ENCODE measurements around the gene FXR2.

Gene FXR2

DNA sequence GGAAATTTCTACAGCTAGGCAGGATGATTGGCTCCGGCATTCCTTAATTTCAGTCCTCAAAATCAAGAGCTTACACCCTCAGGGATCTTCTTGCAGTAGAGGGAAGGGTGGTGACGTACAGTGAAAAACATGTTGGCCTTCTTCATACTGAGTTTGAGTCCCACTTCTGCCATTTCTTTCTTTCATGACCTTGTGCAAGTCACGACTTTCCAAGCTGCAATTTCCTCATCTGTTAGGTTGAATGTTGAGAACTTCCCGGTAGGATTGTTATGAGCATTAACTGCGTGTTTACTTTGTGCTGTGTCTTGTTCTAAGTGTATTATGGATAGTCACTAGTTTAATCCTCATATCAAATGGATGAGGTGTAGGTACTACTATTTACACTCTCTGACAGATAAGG is 45.1 kb downstream of the FXR2 start:
- DNase-seq = no peak

DNA sequence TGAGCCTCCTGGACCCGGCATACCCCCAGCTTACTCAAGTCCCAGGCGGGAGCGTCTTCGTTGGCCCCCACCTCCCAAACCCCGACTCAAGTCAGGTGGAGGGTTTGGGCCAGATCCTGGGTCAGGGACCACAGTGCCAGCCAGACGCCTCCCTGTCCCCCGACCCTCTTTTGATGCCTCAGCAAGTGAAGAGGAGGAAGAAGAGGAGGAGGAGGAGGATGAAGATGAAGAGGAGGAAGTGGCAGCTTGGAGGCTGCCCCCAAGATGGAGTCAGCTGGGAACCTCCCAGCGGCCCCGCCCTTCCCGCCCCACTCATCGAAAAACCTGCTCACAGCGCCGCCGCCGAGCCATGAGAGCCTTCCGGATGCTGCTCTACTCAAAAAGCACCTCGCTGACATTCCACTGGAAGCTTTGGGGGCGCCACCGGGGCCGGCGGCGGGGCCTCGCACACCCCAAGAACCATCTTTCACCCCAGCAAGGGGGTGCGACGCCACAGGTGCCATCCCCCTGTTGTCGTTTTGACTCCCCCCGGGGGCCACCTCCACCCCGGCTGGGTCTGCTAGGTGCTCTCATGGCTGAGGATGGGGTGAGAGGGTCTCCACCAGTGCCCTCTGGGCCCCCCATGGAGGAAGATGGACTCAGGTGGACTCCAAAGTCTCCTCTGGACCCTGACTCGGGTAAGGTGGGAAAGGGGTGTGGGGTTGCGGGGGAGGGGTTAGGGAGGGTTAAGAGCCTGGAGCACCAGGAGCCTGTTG is 51.4 kb downstream of the FXR2 start:
- DNase-seq = no peak

DNA sequence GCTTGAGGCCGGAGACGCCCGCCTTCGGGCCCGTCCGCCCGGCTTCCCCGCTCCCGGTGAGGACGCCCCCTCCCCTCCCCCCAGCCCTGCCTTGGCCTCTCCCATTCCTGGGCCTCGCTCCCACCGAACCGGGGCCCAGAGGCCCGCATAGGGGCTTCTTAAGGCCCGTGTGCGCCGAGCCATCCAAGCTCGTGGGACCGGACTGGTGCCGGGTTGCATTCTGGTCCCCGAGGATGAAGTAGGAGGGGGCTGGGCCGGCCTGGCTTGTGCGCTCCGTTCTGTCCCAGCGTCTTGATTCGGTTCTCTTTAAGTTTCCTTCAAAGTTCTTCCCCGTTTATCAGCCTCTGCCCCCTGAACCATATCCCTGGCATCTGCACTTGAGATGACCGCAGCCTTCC is 52.5 kb downstream of the FXR2 start:
- DNase-seq = peak; percentile 73

DNA sequence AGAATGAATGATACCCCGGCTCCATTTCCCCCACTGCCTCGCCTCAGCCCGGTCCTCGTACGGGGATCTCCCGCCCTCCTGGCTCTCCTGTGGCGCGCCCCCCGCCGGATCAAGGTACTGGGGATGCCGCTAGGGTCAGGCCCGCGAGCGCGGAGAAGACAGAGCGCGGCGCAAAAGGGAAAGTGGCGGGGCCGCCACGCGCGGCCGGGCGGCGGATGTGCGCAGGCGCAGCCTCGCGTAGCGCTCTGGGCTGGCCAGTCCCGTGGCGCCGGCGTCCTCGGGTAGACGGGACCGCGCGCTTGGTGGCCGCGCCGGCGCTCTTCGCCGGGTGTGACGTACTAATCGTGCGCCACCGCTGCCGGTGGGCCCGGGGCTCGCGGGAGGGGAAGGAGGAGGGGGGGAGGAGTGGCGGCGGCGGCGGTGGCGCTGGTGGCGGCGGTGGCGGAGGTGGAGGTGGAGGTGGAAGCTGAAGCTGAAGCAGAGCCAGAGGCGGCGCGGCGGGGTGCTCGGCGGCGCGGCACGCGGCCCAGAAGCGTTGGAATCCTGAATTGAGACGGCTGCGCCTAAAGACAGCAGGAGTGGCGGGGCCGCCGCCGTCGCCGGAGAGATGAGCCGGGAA is 53.0 kb downstream of the FXR2 start, which contains the start of gene SENP3:
Gene SENP3, plus strand, starts transcription at position 331 of the 619 bp plus-strand sequence. CDS start 1,158 bp downstream, outside the sequence.
- DNase-seq = peak; percentile 97

DNA sequence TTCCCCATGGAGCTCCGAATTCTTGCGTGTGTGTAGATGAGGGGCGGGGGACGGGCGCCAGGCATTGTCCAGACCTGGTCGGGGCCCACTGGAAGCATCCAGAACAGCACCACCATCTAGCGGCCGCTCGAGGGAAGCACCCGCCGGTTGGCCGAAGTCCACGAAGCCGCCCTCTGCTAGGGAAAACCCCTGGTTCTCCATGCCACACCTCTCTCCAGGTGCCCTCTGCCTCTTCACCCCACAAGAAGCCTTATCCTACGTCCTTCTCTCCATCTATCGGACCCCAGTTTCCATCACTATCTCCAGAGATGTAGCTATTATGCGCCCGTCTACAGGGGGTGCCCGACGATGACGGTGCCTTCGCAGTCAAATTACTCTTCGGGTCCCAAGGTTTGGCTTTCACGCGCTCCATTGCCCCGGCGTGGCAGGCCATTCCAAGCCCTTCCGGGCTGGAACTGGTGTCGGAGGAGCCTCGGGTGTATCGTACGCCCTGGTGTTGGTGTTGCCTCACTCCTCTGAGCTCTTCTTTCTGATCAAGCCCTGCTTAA is 53.6 kb downstream of the FXR2 start:
- peak; percentile 97 for DNase-seq

DNA sequence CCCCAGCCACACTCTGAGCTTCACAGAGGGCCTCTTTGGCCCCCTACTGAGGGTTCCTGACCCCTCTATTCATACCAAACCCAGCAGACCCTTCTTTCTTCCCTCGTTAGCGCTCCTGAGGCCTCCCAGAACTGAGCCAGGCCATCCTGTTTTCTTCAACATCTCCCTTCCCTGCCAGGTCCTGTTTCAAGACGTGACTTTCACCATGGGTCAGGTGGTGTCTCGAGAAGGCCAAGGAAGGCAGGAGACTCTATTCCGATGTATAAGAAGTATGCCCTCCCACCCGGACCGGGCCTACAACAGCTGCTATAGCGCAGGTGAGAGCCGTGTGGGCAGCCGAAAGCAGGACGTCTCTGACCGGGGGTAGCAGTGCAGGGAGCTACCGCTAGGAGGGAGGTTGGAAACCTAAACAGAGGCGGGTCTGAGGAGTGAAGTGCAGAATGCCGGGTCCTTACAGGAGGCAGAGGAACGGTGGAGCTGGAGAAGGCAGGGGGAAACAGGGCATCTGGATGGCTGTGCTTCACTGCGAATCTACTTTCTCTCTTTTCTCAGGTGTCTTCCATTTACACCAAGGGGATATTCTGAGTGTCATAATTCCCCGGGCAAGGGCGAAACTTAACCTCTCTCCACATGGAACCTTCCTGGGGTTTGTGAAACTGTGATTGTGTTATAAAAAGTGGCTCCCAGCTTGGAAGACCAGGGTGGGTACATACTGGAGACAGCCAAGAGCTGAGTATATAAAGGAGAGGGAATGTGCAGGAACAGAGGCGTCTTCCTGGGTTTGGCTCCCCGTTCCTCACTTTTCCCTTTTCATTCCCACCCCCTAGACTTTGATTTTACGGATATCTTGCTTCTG is 54.3 kb downstream of the FXR2 start:
- peak; percentile 90 for DNase-seq

DNA sequence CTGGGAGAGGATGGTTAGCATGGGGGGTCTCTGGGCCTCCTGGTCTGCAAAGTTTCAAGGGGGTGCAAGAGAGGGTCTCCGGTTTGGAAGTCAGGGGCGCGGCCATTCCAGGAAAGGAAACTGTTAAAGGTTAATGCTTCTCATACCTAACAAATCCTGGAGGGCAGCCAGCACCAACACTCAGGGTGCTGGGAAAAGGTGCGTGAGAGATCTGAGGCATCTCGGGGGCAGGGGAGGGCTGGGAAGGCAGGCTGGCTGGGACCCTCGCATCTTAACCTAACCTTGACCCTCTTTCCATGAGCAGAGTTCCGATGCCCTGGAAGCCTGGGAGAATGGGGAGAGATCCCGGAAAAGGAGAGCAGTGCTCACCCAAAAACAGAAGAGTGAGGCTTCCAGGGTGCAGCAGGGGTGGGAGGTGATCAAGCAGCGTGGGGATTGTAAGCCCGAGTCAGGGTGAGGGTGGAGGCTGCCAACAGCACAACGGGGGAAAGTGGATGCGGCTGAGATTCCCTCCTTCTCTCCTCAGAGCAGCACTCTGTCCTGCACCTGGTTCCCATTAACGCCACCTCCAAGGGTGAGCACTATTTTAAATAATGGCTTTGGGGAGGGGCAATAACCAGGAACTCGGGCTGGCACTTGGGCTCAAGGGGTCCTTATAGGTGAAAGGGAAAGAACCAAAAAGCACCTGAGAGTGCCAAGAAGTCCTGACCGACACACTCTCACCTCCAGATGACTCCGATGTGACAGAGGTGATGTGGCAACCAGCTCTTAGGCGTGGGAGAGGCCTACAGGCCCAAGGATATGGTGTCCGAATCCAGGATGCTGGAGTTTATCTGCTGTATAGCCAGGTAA is 55.2 kb downstream of the FXR2 start:
- DNase-seq = peak; percentile 45

DNA sequence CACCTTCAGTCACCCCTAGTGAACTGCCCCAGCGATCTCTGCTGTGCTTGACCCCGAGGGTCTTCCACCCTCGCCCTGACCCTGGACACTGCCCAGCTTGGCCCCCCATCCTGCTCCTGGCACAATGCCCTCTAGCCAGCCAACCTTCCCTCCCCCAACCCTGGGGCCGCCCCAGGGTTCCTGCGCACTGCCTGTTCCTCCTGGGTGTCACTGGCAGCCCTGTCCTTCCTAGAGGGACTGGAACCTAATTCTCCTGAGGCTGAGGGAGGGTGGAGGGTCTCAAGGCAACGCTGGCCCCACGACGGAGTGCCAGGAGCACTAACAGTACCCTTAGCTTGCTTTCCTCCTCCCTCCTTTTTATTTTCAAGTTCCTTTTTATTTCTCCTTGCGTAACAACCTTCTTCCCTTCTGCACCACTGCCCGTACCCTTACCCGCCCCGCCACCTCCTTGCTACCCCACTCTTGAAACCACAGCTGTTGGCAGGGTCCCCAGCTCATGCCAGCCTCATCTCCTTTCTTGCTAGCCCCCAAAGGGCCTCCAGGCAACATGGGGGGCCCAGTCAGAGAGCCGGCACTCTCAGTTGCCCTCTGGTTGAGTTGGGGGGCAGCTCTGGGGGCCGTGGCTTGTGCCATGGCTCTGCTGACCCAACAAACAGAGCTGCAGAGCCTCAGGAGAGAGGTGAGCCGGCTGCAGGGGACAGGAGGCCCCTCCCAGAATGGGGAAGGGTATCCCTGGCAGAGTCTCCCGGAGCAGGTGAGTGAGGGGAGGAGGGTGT is 56.0 kb downstream of the FXR2 start, which contains the start of gene TNFSF13:
Gene TNFSF13, plus strand, starts transcription at position 207 of the 776 bp plus-strand sequence. Its CDS starts 290 bp downstream, at position 497.
- peak; percentile 63 for DNase-seq

DNA sequence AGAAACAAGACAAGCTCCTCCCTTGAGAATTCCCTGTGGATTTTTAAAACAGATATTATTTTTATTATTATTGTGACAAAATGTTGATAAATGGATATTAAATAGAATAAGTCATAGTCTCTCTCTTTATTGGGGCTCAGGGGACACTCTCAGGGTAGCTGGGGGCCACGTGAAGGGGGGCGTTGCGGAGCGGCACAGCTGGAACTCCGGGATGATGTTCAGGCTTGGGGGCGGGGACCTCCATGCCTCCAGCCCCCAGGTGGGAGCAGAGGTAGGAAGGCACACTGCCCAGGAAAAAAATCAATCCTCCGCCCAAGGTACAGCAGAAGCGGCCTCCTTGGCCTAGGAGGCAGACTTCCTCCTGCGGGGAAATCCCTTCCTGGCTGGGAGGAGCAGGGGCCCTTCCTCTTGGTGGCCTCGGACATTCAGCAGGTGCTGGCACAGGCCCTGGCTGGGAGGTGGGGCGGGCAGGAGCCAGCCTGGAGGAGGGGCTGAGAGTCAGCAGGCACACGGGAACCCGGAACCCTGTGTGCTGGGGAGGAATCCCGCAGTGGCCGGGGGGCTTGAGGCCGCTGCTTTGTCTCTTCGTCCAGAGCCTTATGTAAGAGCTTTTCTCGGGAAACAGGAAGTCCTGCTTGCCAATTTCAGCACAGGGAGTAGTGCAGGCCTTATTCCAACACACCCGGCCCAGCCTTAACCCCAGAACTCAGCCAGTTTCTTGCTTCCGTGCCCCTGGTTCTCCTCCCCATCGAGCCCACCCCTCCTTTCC is 56.7 kb downstream of the FXR2 start:
- peak; percentile 97 for DNase-seq

DNA sequence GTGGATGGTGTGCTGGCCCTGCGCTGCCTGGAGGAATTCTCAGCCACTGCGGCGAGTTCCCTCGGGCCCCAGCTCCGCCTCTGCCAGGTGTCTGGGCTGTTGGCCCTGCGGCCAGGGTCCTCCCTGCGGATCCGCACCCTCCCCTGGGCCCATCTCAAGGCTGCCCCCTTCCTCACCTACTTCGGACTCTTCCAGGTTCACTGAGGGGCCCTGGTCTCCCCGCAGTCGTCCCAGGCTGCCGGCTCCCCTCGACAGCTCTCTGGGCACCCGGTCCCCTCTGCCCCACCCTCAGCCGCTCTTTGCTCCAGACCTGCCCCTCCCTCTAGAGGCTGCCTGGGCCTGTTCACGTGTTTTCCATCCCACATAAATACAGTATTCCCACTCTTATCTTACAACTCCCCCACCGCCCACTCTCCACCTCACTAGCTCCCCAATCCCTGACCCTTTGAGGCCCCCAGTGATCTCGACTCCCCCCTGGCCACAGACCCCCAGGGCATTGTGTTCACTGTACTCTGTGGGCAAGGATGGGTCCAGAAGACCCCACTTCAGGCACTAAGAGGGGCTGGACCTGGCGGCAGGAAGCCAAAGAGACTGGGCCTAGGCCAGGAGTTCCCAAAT is 57.4 kb downstream of the FXR2 start:
- DNase-seq = no peak

DNA sequence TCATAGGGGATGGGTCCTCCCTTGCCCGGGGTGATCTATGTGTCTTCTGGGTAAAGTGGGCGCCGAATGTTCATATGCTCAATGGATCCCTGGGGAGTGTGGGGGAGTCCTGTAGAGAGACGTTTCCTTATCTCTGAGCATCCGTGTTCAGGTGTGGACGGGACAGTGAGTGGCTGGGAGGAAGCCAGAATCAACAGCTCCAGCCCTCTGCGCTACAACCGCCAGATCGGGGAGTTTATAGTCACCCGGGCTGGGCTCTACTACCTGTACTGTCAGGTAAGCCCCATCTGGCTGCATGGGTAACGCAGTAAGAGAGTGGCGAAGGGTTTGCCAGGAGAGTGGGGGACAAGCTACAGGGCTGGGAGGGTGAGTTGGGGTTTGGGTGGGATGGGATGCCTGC is 58.1 kb downstream of the FXR2 start:
- no peak for DNase-seq

DNA sequence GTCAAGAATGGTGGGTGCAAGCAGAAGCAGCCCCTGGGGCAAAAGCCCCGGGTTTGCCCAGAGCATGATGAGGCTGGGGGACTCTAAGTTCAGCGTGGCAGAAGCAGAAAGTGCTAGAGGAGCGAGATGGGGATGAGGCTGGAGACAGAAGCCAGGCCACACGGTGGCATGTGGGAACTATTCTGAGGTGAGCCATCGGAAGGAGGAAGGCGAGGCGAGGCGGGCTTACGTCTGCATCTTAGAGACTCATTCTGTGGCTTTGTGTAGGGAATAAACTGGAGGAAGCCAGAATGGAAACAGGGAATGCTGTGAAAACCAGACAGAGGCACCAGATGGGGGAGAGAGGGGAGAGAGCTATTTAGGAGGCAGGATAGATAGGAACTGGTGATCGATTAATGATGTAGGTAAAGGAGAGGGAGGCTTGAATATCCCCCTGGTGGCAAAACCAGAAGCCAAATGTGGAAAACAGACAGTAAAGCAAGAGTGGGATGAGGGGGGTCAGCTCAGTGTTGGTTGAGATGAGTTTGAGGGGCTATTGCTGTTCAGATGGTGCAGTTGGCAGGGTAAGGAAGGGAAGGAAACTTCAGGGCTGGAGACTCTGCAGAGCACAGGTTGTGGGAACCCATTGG is 59.3 kb downstream of the FXR2 start:
- DNase-seq = no peak

DNA sequence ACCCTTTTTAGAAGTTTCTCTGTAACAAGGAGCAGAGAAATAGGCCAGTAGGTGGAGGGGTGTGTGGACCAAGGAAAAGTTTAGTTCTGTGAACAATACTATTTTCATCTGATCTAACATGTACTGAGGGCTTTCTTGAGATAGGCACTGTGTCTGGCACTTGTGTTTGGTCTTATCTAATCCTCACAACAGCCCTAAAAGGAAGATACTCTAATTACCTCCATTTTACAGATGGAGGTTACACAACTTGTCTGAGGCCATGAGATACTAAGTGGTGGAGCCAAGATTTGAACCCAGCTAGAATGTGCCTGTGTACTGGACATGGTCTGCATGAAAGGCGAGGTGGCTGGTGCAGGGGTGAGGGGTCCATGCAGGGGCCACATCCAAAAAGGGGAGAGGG is 61.3 kb downstream of the FXR2 start:
- DNase-seq = no peak

DNA sequence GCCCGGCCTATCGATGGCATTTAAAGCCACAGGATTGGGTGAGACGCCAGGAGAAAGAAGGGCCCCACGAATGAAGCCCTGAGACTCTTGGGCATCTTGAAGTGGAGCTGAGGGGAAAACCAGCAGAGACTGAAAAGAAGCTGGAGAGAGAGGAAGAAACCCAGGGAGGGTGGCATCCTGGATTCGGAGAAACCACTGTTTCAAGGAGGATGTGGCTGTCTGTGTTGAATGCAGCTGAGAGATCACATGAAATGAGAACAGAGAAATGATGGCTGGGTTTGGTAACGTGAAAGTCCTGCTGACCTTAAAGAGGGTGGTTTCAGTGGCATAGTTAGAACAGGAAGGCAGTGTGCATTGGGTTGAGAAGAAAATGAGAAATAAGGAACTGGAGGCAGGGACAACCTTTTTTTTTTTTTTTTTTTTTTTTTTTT is 62.1 kb downstream of the FXR2 start:
- no peak for DNase-seq

DNA sequence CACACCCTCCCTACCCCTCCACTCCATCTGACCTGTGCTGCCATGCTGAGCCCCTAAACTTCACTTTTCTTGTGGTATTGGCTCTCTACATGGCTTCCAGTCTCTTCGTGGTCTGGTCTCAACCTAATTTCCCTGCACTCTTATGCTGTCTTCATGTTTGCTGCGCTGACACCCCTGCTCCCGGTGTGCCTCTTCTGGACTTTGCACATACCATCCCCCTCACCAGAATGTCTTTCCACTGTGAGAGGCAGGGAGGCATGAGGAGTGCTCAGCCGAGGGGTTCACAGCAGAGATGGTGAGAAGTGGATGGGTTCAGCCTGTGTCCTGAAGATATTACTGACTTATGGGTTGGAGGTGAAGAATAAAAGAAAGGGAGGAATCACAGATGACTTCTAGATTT is 63.3 kb downstream of the FXR2 start:
- no peak for DNase-seq

DNA sequence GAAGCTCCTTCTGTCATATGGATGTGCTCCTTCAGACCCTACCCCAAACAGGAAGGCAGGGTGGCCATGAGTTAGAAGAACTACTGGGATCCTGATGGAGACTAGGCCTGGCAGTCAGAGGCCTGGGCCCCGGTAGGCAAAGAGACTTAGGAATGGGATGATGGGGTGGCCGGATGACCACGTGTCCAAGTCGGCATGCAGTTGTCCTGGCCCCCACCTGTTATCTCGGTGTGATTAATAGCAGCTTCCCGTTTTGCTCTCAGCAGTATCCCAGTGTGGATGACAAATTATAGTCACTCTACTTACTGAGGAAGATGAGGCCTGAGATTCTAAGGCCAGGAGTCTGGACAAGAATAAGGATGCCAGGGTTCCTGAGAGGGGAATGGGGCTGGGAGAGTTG is 64.4 kb downstream of the FXR2 start:
- no peak for DNase-seq

DNA sequence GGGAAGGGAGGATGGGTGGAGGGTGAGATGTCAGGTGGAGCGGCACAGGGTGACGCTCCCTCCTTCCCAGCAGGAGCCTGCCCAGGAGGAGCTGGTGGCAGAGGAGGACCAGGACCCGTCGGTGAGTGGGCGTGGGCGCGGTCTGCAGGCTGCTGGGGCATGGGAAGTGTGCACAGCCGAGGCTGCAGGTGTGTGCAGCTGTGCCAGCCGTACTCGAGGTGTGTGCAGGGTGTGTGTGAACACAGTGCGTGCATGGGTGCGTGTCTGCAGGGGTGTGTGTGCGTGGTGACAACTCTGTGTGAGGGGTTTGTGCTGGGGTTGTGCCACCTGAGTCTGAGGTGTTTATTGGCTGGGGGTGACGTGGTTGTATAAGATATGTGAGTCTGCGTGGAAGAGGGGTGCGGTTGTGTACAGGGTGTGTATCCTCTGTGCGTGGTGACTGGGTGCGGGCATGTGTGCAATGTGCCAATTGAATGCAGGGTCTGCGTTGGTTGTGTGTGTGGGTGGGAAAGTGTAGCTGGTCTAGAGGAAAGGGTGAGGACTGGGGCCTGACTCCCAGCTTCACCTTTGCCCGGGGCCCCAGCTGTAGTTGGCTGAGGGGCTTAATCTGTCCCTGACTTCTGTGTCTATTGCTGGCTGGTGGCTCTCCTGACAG is 65.2 kb downstream of the FXR2 start:
- peak; percentile 62 for DNase-seq

DNA sequence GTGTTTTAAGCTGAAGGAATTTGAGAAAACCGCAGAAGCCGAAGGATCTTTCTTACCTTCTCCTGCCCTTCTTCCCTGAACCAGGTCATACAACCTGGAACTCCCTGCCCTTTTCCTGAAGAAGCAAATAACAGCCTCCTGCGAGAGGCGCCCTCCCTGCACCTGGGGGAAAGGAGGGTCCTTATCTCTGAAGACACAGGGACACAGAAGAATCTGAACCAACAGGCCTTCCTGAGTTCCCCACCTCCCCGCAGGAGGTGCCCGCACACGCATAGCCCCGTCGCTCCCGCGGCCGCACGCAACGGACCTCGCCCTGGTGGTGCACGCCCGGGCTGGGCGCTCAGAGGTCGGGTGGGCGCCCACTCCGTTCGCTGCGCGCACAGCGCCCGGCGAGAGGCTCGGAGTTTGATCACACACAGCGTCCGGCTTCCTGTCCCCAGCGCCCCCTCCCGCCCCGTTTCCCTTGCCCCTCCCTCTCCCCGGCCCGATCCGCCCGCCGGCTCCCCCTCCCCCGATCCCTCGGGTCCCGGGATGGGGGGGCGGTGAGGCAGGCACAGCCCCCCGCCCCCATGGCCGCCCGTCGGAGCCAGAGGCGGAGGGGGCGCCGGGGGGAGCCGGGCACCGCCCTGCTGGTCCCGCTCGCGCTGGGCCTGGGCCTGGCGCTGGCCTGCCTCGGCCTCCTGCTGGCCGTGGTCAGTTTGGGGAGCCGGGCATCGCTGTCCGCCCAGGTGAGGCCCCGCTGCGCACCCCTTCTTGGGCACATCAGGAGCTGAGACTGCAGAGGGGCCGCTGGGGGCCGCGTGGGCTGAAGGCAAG is 65.9 kb downstream of the FXR2 start, which contains the start of gene TNFSF12:
Gene TNFSF12, plus strand, starts transcription at position 474 of the 816 bp plus-strand sequence. Its CDS starts 96 bp downstream, at position 570.
- peak; percentile 68 for DNase-seq
